HG03442 (cell line): Measurements from ENCODE around the gene TBX20.

ENCODE experiments used
- ATAC-seq: cut with Tn5 transposase; IDR thresholded peaks from one replicate; pipeline ENCODE4 v1.9.1; 2021; ENCODE audit warnings: mild to moderate bottlenecking, moderate library complexity; ENCODE audit not compliant: unreplicated experiment

The TBX20 gene

GRCh38 chr7:35253710-35254495 lies at the start of gene TBX20:
Gene TBX20 (minus strand): TSS chr7:35254100. CDS start chr7:35253620, 480 bp downstream.
- ATAC-seq = no peak

- ATAC-seq = no peak
Measured at GRCh38 chr7:35289376-35289775, 35.5 kb upstream of the TBX20 start.

- ATAC-seq = no peak
Measured at GRCh38 chr7:35286986-35287385, 33.1 kb upstream of the TBX20 start.

DNA sequence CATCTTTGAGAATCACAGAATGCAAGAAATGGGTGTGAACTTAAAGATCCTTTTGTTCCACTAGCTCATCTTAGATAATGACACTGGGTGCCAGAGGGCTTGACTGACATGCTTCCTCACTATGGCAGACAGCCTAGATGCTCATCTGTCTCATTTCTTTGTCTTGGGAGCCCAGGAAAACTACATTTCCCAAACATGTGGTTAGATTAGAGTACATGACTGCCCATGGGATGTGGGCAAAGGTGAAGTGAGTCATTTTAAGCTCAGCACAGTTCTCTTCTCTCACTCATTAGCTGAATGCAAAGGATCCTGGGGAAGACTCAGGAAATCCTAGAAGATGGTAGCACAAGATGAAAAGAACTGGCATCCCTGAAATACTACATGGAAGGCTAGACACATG lies 32.5 kb upstream of the TBX20 start:
- no peak for ATAC-seq

DNA sequence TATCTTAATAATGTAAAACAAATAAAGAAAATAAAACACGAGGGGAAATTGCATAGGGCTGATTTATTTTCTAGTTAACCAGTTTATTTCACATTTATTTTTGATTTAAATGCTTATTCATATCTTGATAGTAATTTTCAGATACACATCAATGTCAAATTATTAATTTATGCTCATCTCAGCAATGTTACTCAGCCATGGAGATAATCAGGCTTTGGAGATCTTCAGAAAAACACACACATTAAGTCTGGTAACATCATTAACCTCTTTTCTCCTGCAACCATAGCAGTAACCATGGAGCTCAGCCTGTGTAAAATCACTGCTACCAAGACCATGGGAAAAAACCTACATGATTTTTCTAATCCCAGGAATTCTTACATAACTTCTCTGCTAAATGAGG lies 31.9 kb upstream of the TBX20 start:
- no peak for ATAC-seq

DNA sequence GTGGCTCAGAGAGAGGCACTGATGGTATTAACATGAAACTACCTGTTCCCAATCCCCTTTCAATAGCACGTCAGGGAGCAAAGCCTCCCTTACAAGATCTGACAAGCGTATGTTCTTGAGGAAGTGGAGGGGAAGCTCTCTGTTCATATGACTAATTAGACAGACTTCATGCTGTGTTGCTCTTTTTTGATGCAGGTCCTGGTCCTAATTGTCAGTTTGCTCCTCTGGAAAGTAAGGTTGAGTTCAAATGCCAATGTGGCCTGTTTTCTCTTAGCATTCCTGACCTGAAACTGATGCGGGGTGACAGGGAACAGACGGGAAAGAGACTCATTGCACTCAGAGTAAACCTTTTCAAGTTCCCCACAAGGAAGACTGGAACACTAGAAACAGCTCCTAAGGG lies 27.0 kb upstream of the TBX20 start:
- no peak for ATAC-seq

DNA sequence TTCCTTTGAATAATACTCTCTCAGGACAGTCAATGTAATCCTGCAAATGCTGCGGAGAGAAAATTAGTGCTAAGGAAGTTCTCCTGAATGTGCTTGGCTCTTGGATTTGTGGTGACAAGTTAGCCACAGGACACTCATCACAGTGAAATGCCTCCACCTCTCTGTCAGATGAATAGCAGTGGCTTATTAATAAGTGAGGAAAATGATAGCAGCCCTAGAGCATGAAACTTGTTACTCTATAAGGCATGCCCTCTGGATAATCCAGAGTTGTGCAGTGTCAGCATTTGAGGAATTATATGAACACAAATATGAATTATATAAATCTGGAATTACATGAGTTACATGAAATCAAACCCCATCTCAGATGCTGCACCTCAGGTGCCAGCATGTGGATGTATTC lies 23.5 kb upstream of the TBX20 start:
- no peak for ATAC-seq

- no peak for ATAC-seq
Measured at GRCh38 chr7:35272246-35272645, 18.3 kb upstream of the TBX20 start.

DNA sequence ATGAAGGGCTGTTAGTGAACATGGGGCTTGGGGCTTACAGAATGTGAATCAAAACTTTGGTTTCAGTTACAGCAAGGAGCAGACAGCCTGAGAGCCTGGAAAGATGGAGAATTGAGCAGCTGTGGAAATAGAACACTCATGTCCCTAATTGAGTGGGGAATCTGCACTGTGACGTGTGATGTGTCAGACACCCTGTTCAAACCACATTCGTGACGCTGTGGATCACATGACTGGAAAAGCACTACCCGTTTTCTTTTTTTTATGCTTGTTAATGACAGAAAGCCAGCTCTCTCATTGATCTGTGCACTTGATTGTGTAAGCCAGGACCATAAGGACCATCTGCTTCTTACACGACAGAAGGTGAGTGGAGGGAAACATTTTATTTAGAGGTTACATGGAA lies 15.1 kb upstream of the TBX20 start:
- no peak for ATAC-seq

- ATAC-seq = no peak
Measured at GRCh38 chr7:35267411-35267810, 13.5 kb upstream of the TBX20 start.

- ATAC-seq = no peak
Measured at GRCh38 chr7:35263396-35263795, 9.5 kb upstream of the TBX20 start.

- ATAC-seq = no peak
Measured at GRCh38 chr7:35261476-35262285, 7.8 kb upstream of the TBX20 start.

DNA sequence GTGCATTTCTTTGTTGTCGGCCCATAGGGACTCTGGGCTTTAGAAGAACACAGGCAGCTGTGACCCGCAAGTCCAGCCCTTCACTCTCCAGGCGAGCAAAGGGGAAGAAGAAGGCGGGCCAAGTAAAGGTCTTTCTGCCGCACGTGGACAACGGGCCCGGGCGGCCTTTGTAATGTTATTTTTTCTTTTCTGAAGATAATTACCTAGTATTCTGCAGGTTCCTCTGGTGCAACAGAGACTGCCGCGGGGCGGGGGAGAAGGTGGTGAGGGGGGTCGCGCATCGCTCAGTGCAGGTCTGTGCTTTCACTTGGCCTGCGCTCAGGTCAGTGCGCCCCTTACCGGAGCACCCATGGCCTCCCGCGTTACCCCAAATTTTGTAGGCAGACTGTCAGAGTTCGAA lies 7.1 kb upstream of the TBX20 start:
- no peak for ATAC-seq

DNA sequence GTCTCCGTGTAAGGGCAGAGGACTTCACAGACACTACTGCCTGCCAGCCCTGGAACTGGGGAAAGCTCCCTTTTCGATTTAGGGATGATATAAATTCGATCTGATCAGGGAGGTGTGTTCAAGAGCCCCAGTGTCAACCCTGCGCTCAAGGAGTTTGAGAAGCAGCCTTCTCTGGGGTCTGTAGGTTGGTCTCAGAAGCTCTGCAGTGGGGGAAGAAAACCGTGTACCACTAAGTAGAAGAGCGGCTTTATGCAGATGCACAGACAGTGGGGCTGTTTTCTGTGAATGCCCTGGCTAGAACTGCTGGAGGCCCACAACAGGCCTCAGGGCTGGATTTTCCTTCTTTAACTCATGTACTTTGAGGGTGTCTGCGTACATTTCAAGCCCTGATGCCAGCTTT lies 6.3 kb upstream of the TBX20 start:
- no peak for ATAC-seq

GRCh38 chr7:35259523-35259908 lies 5.6 kb upstream of the TBX20 start:
- no peak for ATAC-seq

DNA sequence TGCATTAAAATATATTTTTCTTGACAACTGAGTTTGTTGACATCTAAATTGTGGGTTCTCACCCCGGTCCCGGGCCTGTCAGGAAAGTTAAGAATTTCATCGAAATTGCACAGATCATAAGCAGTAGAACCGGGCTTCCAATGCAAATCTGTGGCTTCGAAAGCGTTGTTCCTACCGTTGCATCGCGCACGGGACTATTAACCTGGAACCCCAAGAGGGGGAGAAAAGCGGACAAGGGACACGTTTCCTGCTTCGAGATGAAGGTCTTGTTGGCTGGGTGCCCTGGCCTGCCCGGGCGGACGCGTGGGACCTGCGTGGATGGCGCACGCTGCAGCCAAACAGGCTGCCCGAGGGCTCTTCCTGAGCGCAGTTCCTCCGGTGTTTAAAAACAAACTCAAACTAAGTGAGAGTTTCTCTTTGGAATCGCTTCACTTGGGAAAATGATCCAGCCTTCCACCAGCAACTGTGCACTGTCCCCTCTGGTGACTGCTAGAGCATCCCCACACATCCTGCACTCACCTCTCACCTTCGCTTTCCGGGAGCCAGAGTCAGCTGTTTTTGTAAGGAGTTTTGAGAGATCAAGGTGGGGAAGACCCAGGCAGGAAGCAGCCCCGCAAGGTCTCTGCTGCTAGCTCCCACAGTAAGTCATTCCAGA lies 5.1 kb upstream of the TBX20 start:
- ATAC-seq = no peak

GRCh38 chr7:35258125-35258867 lies 4.4 kb upstream of the TBX20 start:
- ATAC-seq = no peak

GRCh38 chr7:35257251-35258124 lies 3.6 kb upstream of the TBX20 start:
- ATAC-seq = no peak

DNA sequence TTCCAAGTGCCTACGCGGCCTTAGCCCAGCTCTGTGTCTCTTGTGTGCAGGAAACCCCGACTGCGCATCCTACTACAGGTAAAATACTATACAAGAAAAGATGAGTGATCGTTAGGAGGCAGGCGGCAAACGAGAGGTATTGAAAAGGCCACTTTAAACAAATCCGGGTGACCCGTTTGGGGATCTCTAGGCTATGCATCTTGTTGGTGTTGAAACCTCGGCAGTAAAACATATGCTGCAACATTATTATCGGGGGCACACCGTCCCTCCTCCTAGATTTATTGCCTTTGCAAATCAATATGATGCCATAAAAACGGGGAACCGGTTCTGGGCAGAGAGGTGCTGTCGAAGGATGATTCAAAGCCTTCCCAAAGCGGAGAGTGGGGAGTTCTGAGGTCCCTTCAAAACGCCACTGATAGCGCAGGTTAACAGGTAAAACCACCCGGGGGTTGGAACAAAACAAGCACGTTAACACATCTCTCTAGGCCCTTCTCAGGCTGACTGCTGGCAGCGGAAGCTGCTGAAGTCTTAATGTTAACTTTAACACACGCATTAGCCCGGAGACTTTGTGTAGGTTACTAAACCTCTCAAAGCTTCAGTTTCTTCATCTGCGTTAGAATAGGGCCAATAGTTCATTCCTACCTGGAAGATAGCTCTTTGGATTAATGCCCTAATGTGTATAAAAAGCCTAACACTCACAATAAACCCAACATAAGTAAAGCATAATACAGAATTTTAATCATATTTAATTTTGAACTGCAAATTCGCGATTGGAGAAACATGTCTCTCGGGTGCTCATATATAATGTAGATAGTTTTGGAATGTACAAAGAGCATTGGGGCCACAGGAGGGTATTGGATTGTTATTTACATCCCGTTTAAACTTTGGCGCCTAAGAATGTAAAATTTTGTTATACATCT lies 2.6 kb upstream of the TBX20 start:
- no peak for ATAC-seq
